HFFc6 (cell line): ENCODE results near the gene CHD2. TPM values are rescaled to one million over a fixed set of nuclear protein-coding genes. Genes with fewer than 3 reads are reported as not detected.

ENCODE experiments used
- DNase-seq: peaks from one replicate; pipeline ENCODE4 v3.0.0-alpha.2; 2018
- H3K27ac Mint-ChIP-seq: 2 replicates; pipeline ENCODE4 v1.8.0; 2020; ENCODE audit warnings: mild to moderate bottlenecking, mixed read lengths
- H3K27me3 Mint-ChIP-seq: 2 replicates; pipeline ENCODE4 v1.8.0; 2021; ENCODE audit warnings: mild to moderate bottlenecking, moderate library complexity, mixed read lengths; ENCODE audit not compliant: insufficient read depth
- H3K36me3 Mint-ChIP-seq: 2 replicates; pipeline ENCODE4 v1.8.0; 2021; ENCODE audit warnings: low read depth, mixed read lengths
- H3K4me1 Mint-ChIP-seq: 2 replicates; pipeline ENCODE4 v1.8.0; 2020; ENCODE audit warnings: low read depth, mixed read lengths
- H3K4me3 Mint-ChIP-seq: 2 replicates; pipeline ENCODE4 v1.8.0; 2020; ENCODE audit warnings: mild to moderate bottlenecking, moderate library complexity, mixed read lengths
- H3K9me3 Mint-ChIP-seq: 2 replicates; pipeline ENCODE4 v1.8.0; 2020; ENCODE audit warnings: mild to moderate bottlenecking, mixed read lengths
- CTCF ChIP-seq: fragments of 200-600 bp; sonication (generic); IDR thresholded peaks from 2 replicates; pipeline ENCODE4 v1.5.0; 2021; ENCODE audit warnings: antibody characterized with exemption, mild to moderate bottlenecking
- total RNA-seq, 6 experiments: library from RNA; stranded (reverse); fragmentation: NEBNext Ultra II Directional; extraction: Animal tissue kit (Norgen Biotek cat#: 25700); gene quantifications; 2 replicates in 1 of 6; 3 replicates in 5 of 6; pipeline ENCODE4 v1.2.3, GENCODE V29; 2021

CHD2 gene
- total RNA-seq, 6 experiments from 2014 or later, result 47.5 to 65.3 (median 57.2) TPM

DNA sequence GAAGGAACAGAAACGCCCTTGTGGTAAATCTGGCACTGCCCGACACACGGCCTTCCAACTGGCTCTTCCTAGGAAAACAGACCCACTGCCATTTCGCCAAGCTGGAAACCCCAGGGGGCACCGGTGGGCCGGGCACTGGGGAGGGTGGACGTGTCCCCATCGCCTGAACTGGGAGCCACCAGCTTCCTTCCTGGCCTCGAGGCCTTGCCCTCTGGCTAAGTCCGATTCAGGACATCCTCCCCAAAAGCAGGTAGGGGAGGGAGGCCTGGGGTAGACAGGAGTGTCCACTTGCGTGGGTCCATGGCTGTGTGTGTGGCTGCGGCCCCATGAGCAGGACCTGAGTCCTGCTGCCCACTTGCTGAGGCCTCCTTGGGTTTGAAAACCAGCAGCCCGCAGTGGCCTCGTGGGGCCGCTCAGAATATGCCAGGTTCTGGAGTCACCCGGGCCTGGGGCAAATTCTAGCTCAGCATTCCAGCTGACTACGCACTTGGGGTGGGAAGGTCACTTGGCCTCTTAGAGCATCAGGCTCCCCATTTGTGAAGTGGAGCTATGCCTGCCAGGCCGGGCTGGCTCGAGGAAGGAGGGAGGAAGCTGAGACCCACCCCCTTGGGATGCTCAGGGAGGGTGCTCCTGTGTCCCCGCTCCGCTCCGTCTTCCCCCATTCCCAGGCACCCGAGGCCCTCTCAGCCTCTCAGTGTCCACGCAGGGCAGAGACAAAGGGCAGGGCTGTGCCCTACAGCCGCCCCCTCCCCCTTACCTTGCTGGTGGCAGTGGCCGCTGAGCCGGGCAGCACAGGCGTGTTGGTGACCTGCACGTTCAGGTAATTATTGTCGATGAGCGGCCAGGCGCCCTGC, 151.3 kb downstream of the CHD2 start:
- peaks cover 2% of the 10 kb centered on the region; the same call in 1 of the 2 replicates for H3K36me3 Mint-ChIP-seq
- H3K9me3 Mint-ChIP-seq, result no peaks in the 10 kb centered on the region
- no peak overlapping the region for H3K27ac Mint-ChIP-seq
- H3K27me3 Mint-ChIP-seq, result peaks cover 30% of the 10 kb centered on the region
- H3K4me1 Mint-ChIP-seq, result no peaks in the 10 kb centered on the region
- no peak overlapping the region for H3K4me3 Mint-ChIP-seq
- no peak for TF ChIP-seq CTCF
- no peak for DNase-seq

- no peak for DNase-seq
- Mint-ChIP-seq H3K27ac (no peak overlapping the region), H3K27me3 (peaks cover 34% of the 10 kb centered on the region), H3K9me3 (no peaks in the 10 kb centered on the region), H3K4me3 (no peak overlapping the region), H3K36me3 (no peaks in the 10 kb centered on the region), H3K4me1 (no peaks in the 10 kb centered on the region)
- TF ChIP-seq CTCF, result peak; percentile 25; the same call in 1 of the 2 replicates
These were observed 152.2 kb downstream of the CHD2 start for GRCh38 chr15:93052090-93052879.

- Mint-ChIP-seq H3K4me3 (no peak overlapping the region), H3K36me3 (no peaks in the 10 kb centered on the region), H3K27me3 (peaks cover 40% of the 10 kb centered on the region), H3K9me3 (no peaks in the 10 kb centered on the region), H3K4me1 (no peaks in the 10 kb centered on the region), H3K27ac (no peak overlapping the region)
- TF ChIP-seq CTCF, result no peak
- no peak for DNase-seq
These were observed 155.1 kb downstream of the CHD2 start for GRCh38 chr15:93055211-93055610.

- no peaks in the 10 kb centered on the region for H3K9me3 Mint-ChIP-seq
- no peak for DNase-seq
- peaks cover 42% of the 10 kb centered on the region for H3K27me3 Mint-ChIP-seq
- H3K4me1 Mint-ChIP-seq, result no peaks in the 10 kb centered on the region
- H3K27ac Mint-ChIP-seq, result no peak overlapping the region
- TF ChIP-seq CTCF, result no peak
- no peaks in the 10 kb centered on the region for H3K36me3 Mint-ChIP-seq
- H3K4me3 Mint-ChIP-seq, result no peak overlapping the region
These were observed 156.7 kb downstream of the CHD2 start for GRCh38 chr15:93056836-93057235.

DNA sequence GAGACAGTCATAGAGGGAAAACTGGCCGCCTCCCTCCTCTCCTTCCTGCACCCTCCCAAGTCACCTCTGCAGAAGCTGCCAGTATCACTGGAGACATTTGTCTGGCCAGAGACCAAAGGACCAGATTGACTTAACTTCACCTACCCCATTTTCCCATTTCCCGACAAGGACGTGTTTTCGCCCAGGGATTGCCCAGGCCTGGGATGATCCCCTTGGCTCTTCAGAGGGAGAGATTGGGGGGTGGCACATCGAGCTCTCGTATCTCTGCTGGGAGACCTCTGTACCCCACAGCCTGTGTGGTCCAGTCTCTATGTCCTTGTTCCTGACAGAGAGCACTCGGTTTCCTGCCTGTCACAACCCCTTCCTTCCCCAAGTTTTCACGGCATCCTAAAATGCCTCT, 157.5 kb downstream of the CHD2 start:
- Mint-ChIP-seq H3K4me1 (no peaks in the 10 kb centered on the region), H3K36me3 (no peaks in the 10 kb centered on the region), H3K9me3 (no peaks in the 10 kb centered on the region), H3K27me3 (peaks cover 42% of the 10 kb centered on the region), H3K4me3 (no peak overlapping the region), H3K27ac (no peak overlapping the region)
- DNase-seq, result no peak
- TF ChIP-seq CTCF, result no peak
